IPS-15b (cell line): ENCODE measurements around the gene INHA.

Experiments
- H3K27me3 ChIP-seq: one replicate; pipeline ENCODE4 v1.6.1; 2013; ENCODE audit warnings: low read length; ENCODE audit not compliant: control insufficient read depth, insufficient read depth
- H3K36me3 ChIP-seq: one replicate; pipeline ENCODE4 v1.6.1; 2013; ENCODE audit warnings: low read length; ENCODE audit not compliant: control insufficient read depth, insufficient read depth
- H3K4me1 ChIP-seq: one replicate; pipeline ENCODE4 v1.6.1; 2013; ENCODE audit warnings: mild to moderate bottlenecking, low read length; ENCODE audit not compliant: control insufficient read depth, insufficient read depth
- H3K4me3 ChIP-seq: one replicate; pipeline ENCODE4 v1.5.1; 2013; ENCODE audit warnings: low read depth, low read length
- H3K9ac ChIP-seq: one replicate; pipeline ENCODE4 v1.6.1; 2013; ENCODE audit warnings: low read depth, mild to moderate bottlenecking, low read length
- H3K9me3 ChIP-seq: one replicate; pipeline ENCODE4 v1.6.1; 2013; ENCODE audit warnings: mild to moderate bottlenecking, low read length; ENCODE audit not compliant: control insufficient read depth, insufficient read depth

The INHA gene

DNA sequence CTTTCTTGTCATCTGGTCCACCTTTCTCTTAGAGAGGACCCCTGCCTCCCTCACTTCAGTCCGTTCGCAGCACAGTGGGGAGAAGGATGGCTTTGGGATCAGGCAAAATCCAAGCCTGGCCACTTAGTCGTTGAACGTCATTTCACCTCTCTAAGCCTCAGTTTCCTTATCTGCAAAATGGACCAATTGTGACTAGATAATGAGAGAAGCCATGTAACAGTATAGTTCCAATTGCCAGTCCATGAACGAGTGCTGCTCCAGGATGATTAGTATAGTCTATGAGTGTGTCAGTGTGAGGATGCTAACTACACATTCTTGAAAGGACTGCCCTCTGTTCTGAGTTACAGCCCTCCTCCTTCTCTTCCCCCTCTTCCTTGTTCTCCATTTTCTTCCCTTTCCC is 1.1 kb downstream of the INHA start:
- no peaks in the 10 kb centered on the region for H3K36me3 ChIP-seq
- peaks cover 30% of the 10 kb centered on the region for H3K27me3 ChIP-seq
- H3K9ac ChIP-seq = no peak overlapping the region
- peaks cover 28% of the 10 kb centered on the region for H3K4me1 ChIP-seq
- H3K4me3 ChIP-seq = no peak overlapping the region
- no peaks in the 10 kb centered on the region for H3K9me3 ChIP-seq

- Histone ChIP-seq H3K36me3 (no peaks in the 10 kb centered on the region), H3K27me3 (peaks cover 22% of the 10 kb centered on the region), H3K4me3 (no peak overlapping the region), H3K9ac (no peak overlapping the region), H3K9me3 (no peaks in the 10 kb centered on the region), H3K4me1 (peaks cover 25% of the 10 kb centered on the region)
Measured at GRCh38 chr2:219574484-219575311, 2.6 kb downstream of the INHA start.

DNA sequence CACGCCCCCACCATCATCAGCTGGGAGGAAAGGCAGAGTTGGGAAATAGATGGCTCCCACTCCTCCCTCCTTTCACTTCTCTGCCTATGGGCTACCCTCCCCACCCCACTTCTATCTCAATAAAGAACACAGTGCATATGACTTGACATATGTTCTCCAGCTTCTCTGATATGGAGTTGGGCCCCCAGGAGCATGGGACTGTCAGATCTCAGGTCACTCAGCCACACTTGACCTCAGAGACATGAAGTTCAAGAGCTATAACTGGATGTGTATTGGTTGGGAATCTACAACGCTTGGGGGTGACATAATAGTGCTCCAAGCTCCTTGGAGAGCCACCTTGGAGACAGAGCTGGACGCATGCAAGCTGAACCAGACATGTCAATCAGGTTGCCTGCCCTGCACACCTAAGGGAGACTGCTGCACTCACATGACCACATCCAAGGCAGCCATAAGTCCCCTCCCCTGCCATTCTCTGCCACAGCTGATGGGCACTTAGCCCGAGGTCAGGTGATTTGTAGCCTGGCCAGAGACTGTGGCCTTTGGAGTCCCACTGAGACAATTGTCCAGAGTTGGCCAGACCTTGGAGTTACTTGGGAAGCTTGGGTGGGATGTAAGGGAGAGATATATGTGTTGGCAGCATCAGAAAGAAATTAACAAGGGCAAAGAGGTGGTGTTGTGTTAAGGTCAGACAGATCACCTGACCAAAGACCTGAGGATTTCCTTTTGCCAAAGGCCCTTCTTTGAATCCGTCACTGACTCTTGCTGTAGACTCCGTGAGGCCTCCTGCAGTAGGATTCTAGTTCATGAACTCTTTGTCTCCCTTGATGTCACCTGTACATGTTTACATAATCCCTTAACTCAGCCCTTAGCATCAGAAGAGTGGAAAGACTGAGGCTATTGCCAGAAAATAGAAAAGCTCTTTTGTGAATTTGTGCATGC is 3.7 kb downstream of the INHA start:
- no peak overlapping the region for H3K9ac ChIP-seq
- no peak overlapping the region for H3K4me3 ChIP-seq
- H3K27me3 ChIP-seq = peaks cover 17% of the 10 kb centered on the region
- H3K4me1 ChIP-seq = peaks cover 24% of the 10 kb centered on the region
- H3K9me3 ChIP-seq = no peaks in the 10 kb centered on the region
- H3K36me3 ChIP-seq = no peaks in the 10 kb centered on the region

DNA sequence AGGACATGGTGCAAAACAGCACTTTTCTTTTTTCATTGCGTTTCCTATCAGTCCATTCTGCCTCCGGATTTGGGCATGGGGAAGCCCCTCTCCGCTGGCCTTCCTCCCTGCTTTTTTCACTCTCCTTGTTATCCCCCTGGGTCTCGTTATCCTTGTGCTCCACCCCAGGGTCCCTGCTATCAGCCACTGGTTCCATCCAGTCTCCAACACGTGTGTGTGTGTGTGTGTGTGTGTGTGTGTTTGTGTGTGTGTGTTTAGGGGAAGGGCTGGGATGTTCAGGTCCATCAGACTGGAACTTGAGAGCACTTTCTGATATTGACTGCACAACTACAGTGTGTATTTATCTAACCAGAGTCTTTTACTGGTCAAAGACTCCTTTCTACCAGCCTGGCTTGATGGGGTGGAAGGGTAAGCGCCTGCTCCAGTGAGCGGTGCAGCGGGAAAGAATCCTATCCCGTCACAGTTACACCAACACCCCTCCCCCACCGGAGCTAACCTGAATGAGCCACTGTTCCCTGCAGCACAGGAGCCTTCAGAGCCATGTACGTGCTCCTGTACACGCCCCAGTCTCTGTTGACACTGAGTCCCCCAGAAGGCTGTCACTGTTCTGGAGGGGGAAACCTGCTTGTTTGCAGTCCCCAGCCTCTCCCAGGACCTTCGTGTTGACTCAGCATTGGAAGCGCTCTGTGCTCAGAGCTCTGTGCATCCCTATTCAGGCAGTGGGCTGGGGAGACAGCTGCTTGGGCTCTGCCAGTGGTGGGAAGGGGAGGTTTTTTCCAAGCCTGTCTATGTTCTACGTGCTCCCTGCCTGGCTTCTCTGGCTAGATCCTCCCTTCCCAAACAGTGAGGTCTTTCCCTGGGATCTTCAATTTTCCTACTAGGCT is 4.6 kb downstream of the INHA start:
- Histone ChIP-seq H3K36me3 (no peaks in the 10 kb centered on the region), H3K27me3 (peaks cover 17% of the 10 kb centered on the region), H3K9ac (no peak overlapping the region), H3K4me1 (peaks cover 24% of the 10 kb centered on the region), H3K4me3 (peak overlapping the region; percentile 36), H3K9me3 (no peaks in the 10 kb centered on the region)

DNA sequence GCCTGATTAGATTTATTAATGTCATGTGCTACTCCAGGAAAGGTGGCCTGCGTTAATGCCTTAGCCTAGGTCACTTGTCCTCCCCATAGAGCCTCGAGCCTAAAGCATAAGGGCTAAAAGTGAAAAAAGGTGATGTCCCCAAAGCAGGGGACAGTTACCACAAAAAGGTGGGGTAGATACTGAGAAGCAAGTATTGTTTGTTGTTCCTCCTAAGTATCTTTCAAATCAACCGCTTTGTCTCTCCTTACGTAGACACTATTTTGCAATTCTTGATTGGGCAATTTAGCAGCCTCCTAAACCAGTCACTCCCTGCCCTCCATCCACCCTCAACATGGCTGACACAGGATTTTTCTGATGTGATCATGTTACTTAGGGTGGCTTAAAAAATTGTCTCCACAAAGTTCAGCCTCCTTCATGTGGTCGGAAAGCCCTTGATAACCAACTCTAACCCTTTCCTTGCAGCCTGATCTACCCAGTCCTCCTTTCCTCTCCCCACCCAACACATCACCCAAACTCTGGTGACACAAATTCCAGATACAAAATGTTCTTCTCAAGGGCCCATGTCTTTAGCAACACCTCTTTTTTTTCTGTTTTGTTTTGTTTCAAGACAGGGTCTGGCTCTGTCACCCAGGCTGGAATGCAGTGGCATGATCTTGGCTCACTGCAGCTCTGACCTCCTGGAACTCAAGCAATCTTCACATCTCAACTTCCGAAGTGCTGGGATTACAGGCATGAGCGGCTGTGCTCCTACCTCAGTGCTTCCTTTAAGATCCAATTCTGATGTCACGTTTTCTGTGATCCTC is 6.9 kb downstream of the INHA start:
- Histone ChIP-seq H3K9ac (no peak overlapping the region), H3K9me3 (no peaks in the 10 kb centered on the region), H3K27me3 (peaks cover 15% of the 10 kb centered on the region), H3K36me3 (no peaks in the 10 kb centered on the region), H3K4me1 (peaks cover 19% of the 10 kb centered on the region), H3K4me3 (no peak overlapping the region)

DNA sequence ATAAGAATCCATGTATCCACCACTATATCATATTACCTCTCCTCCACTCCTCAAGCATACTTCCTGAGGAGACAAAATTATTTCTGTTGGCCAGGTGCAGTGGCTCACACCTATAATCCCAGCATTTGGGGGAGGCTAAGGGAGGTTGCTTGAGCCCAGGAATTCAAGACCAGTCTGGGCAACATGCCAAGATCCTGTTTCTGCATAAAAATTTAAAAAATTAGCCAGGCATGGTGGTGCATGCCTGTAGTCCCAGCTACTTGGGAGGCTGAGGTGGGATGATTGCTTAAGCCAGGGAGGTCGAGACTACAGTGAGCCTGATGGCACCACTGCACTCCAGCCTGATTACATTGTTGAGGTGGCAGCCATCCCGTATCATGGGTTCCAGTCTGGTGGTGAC is 9.2 kb downstream of the INHA start:
- Histone ChIP-seq H3K4me1 (peaks cover 15% of the 10 kb centered on the region), H3K36me3 (no peaks in the 10 kb centered on the region), H3K4me3 (no peak overlapping the region), H3K9ac (no peak overlapping the region), H3K27me3 (peaks cover 12% of the 10 kb centered on the region), H3K9me3 (no peaks in the 10 kb centered on the region)

DNA sequence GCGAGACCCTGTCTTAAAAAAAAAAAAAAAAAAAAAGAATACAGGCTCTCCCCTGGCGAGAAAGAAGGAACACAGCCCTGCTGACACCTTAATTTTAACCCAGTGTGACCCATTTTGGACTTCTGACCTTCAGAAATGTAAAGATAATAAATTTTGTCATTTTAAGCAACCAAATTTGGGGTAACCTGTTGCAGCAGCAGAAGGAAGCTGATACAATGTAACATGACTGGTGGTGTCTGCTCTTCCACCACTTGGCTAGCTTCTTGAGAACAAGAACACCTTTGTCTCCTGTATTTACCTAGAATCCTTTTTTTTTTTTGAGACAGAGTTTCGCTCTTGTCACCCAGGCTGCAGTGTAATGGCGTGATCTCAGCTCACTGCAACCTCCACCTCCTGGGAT is 19.0 kb downstream of the INHA start:
- H3K4me3 ChIP-seq = no peak overlapping the region
- no peaks in the 10 kb centered on the region for H3K9me3 ChIP-seq
- H3K36me3 ChIP-seq = no peaks in the 10 kb centered on the region
- H3K9ac ChIP-seq = no peak overlapping the region
- peaks cover 2% of the 10 kb centered on the region for H3K4me1 ChIP-seq
- peaks cover under 1% of the 10 kb centered on the region for H3K27me3 ChIP-seq

DNA sequence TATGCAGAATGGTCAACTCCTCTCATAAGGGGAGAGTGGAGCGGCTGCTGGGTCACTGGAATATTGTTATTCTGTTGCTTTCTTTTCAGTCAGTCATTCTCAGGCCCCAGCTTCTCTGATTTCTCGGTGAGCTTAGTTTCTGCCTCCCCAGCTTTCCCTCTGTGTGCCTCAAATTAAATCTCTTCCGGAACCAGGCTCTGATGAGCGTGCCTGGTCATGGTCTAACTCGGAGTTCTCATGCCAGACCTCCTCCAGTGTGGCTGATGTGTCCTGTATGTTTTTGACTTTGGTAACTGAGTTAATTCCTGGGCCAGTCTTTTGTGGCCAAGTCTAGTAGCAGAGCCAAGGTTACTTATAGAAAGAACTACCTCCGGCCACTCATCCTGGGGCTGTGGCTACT is 20.6 kb downstream of the INHA start:
- Histone ChIP-seq H3K4me3 (no peak overlapping the region), H3K9me3 (no peaks in the 10 kb centered on the region), H3K36me3 (no peaks in the 10 kb centered on the region), H3K9ac (no peak overlapping the region), H3K27me3 (no peaks in the 10 kb centered on the region), H3K4me1 (peaks cover 2% of the 10 kb centered on the region)

DNA sequence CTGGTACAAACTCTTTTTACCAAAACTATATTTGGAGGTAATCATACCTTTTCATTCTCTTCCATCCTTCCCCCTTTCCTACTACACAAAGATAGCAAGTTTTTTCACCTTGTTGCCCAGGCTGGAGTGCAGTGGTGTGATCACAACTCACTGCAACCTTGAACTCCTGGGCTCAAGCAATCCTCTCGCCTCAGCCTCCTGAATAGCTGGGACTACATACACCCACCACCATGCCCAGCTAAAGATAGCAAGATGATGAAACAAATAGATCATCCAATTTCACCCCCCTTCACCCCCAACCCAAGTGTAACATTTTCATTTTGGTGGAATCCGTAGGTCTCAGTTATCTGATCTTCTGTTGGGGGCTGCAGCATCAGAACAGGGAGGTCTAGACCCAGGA is 21.0 kb downstream of the INHA start:
- no peaks in the 10 kb centered on the region for H3K9me3 ChIP-seq
- H3K4me1 ChIP-seq = peaks cover 2% of the 10 kb centered on the region
- no peaks in the 10 kb centered on the region for H3K27me3 ChIP-seq
- H3K4me3 ChIP-seq = no peak overlapping the region
- no peak overlapping the region for H3K9ac ChIP-seq
- H3K36me3 ChIP-seq = no peaks in the 10 kb centered on the region

GRCh38 chr2:219595256-219595655 is 23.1 kb downstream of the INHA start:
- no peaks in the 10 kb centered on the region for H3K9me3 ChIP-seq
- H3K9ac ChIP-seq = no peak overlapping the region
- H3K4me1 ChIP-seq = peaks cover 7% of the 10 kb centered on the region
- H3K36me3 ChIP-seq = no peaks in the 10 kb centered on the region
- H3K4me3 ChIP-seq = no peak overlapping the region
- H3K27me3 ChIP-seq = no peaks in the 10 kb centered on the region
